ENCODE results near the gene SKIC8.

Gene SKIC8

GRCh38 chr15:78265137-78265460 lies 34.3 kb downstream of the SKIC8 start:
- TF ChIP-seq, protein P1, sequence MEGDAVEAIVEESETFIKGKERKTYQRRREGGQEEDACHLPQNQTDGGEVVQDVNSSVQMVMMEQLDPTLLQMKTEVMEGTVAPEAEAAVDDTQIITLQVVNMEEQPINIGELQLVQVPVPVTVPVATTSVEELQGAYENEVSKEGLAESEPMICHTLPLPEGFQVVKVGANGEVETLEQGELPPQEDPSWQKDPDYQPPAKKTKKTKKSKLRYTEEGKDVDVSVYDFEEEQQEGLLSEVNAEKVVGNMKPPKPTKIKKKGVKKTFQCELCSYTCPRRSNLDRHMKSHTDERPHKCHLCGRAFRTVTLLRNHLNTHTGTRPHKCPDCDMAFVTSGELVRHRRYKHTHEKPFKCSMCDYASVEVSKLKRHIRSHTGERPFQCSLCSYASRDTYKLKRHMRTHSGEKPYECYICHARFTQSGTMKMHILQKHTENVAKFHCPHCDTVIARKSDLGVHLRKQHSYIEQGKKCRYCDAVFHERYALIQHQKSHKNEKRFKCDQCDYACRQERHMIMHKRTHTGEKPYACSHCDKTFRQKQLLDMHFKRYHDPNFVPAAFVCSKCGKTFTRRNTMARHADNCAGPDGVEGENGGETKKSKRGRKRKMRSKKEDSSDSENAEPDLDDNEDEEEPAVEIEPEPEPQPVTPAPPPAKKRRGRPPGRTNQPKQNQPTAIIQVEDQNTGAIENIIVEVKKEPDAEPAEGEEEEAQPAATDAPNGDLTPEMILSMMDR (IDR thresholded peaks at IDR 0.05; ENCODE audit: borderline replicate concordance, insufficient read depth, low read depth, low read length) = no peak
- H3K4me3 ChIP-seq (ENCODE audit: low read depth, low read length) = peak overlapping the region; percentile 60

DNA sequence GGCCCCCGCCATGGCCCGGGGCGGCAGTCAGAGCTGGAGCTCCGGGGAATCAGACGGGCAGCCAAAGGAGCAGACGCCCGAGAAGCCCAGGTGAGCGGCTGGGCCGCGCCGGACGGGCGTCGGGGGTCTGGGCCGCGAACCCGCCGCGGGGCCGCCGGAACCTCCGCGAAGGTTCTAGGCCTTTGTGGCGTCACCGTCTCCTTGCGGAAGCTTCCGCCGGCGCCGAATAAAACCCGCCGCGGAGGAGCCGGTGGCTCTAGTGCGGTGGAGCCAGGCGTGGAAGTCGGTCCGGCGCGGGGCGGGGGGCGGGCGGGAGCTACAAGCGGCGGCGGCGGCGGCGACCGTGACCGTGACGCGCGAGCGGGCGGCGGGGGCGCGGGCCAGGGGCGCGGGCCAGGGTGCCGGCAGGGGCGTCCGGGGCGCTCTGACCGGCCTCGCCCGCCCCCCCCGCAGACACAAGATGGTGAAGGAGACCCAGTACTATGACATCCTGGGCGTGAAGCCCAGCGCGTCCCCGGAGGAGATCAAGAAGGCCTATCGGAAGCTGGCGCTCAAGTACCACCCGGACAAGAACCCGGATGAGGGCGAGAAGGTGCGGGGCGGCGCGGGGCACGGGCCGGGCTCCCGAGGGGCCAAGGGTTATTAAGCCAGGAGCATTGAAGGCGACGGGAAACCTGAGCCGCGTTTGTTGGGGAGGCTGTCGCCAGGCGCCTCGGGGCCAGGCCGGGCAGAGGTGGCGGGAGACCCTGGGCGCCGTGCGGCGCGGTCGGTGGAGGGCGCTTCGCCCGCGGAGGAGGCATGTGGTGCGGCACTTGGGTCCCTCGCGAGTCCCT lies 34.9 kb downstream of the SKIC8 start, which contains the start of gene DNAJA4:
DNAJA4 (plus strand) TSS at position 259 of the 833 bp plus-strand sequence; CDS start at position 461, 202 bp downstream.
- H3K4me3 ChIP-seq (ENCODE audit: low read depth, low read length) = peak within 1 kb of the TSS; percentile 60
- TF ChIP-seq, protein P1 (IDR thresholded peaks at IDR 0.05; ENCODE audit: borderline replicate concordance, insufficient read depth, low read depth, low read length) = peak; percentile 38

- TF ChIP-seq, protein P1 (IDR thresholded peaks at IDR 0.05; ENCODE audit: borderline replicate concordance, insufficient read depth, low read depth, low read length) = no peak
- H3K4me3 ChIP-seq (ENCODE audit: low read depth, low read length) = peak overlapping the region; percentile 60
Measured at GRCh38 chr15:78263907-78264303, 35.5 kb downstream of the SKIC8 start.

GRCh38 chr15:78263351-78263781 lies 36.0 kb downstream of the SKIC8 start:
- TF ChIP-seq, protein P1 (IDR thresholded peaks at IDR 0.05; ENCODE audit: borderline replicate concordance, insufficient read depth, low read depth, low read length) = no peak
- no peak overlapping the region for H3K4me3 ChIP-seq (ENCODE audit: low read depth, low read length)

- no peak overlapping the region for H3K4me3 ChIP-seq (ENCODE audit: low read depth, low read length)
- TF ChIP-seq, protein P1 (IDR thresholded peaks at IDR 0.05; ENCODE audit: borderline replicate concordance, insufficient read depth, low read depth, low read length) = no peak
Measured at GRCh38 chr15:78261062-78261461, 38.3 kb downstream of the SKIC8 start.

GRCh38 chr15:78260489-78260888 lies 38.9 kb downstream of the SKIC8 start:
- no peak overlapping the region for H3K4me3 ChIP-seq (ENCODE audit: low read depth, low read length)
- TF ChIP-seq, protein P1 (IDR thresholded peaks at IDR 0.05; ENCODE audit: borderline replicate concordance, insufficient read depth, low read depth, low read length) = no peak

DNA sequence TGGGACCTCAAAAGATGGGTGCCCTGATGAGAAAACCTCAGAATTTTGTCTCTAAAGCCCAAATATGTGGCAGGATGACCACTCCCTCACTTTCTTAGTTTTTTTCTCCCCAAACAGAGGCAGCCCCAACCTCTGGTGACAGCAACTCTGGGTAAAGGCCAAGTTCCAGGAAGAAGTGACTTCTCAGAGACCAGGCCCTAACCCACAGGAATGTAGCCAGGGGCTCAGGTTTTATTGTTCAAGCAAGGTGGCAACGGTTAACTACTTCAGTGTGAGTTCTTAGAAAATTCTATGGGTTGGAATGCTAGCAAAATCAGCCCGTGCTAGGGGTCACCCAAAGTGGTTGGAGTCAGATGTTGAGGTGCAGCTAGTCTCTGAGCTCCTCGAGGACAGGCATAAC lies 40.2 kb downstream of the SKIC8 start:
- TF ChIP-seq, protein P1 (IDR thresholded peaks at IDR 0.05; ENCODE audit: borderline replicate concordance, insufficient read depth, low read depth, low read length) = no peak
- H3K4me3 ChIP-seq (ENCODE audit: low read depth, low read length) = no peak overlapping the region
